GM23338 (cell line): ENCODE data around the gene RBL2.

Experiments
- CREB1 ChIP-seq: fragments of 250-450 bp; sonication (Bioruptor Pico); IDR thresholded peaks from 2 replicates; pipeline ENCODE4 v1.5.0; 2020; ENCODE audit warnings: low read depth, mild to moderate bottlenecking, moderate library complexity
- CTCF ChIP-seq, 2 experiments: fragments of 200-600 bp in 1 of 2; sonication (generic) in 1 of 2; conservative IDR thresholded peaks; 2 replicates each; pipeline versions ENCODE4 v1.5.1 to v1.6.1; 2016 to 2017; ENCODE audit warnings: antibody characterized with exemption in 2 of 2, low read depth in 2 of 2, mild to moderate bottlenecking in 2 of 2, moderate library complexity in 1 of 2
- EZH2 ChIP-seq: fragments of 200-600 bp; sonication (generic); IDR thresholded peaks from one replicate; pipeline ENCODE4 v1.8.0; 2017; ENCODE audit warnings: antibody characterized with exemption, mild to moderate bottlenecking, low read depth; ENCODE audit not compliant: unreplicated experiment
- EZH2phosphoT487 ChIP-seq: fragments of 200-600 bp; sonication (generic); IDR thresholded peaks from one replicate; pipeline ENCODE4 v1.8.1; 2018; ENCODE audit warnings: antibody characterized with exemption; ENCODE audit not compliant: unreplicated experiment
- POLR2AphosphoS5 ChIP-seq: IDR thresholded peaks from 2 replicates; pipeline ENCODE4 v1.6.1; 2016; ENCODE audit warnings: antibody characterized with exemption, low read depth
- STAT1 ChIP-seq: IDR thresholded peaks from one replicate; pipeline ENCODE4 v1.6.1; 2016; ENCODE audit warnings: antibody characterized with exemption; ENCODE audit not compliant: unreplicated experiment
- TF ChIP-seq, protein P1 (sequence below): IDR thresholded peaks from one replicate; pipeline ENCODE4 v1.6.1; 2018; ENCODE audit warnings: antibody characterized with exemption; ENCODE audit not compliant: unreplicated experiment

- no peak for TF ChIP-seq EZH2phosphoT487
- no peak for TF ChIP-seq STAT1
- no peak for TF ChIP-seq CTCF (conservative IDR thresholded peaks at IDR 0.05; ENCODE audit: low read depth in 2 of 2)
- TF ChIP-seq CREB1 (CRISPR knock-in tag): no peak
- TF ChIP-seq EZH2: no peak
- TF ChIP-seq POLR2AphosphoS5: no peak
- TF ChIP-seq, protein P1, sequence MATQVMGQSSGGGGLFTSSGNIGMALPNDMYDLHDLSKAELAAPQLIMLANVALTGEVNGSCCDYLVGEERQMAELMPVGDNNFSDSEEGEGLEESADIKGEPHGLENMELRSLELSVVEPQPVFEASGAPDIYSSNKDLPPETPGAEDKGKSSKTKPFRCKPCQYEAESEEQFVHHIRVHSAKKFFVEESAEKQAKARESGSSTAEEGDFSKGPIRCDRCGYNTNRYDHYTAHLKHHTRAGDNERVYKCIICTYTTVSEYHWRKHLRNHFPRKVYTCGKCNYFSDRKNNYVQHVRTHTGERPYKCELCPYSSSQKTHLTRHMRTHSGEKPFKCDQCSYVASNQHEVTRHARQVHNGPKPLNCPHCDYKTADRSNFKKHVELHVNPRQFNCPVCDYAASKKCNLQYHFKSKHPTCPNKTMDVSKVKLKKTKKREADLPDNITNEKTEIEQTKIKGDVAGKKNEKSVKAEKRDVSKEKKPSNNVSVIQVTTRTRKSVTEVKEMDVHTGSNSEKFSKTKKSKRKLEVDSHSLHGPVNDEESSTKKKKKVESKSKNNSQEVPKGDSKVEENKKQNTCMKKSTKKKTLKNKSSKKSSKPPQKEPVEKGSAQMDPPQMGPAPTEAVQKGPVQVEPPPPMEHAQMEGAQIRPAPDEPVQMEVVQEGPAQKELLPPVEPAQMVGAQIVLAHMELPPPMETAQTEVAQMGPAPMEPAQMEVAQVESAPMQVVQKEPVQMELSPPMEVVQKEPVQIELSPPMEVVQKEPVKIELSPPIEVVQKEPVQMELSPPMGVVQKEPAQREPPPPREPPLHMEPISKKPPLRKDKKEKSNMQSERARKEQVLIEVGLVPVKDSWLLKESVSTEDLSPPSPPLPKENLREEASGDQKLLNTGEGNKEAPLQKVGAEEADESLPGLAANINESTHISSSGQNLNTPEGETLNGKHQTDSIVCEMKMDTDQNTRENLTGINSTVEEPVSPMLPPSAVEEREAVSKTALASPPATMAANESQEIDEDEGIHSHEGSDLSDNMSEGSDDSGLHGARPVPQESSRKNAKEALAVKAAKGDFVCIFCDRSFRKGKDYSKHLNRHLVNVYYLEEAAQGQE: no peak
Observed at GRCh38 chr16:53489755-53490154, 55.5 kb downstream of the RBL2 start.
